SK-N-SH (cell line): ENCODE results near the gene HHIPL1. TPM values are rescaled to one million over a fixed set of nuclear protein-coding genes. Genes with fewer than 3 reads are reported as not detected.

Experiments used
- CTCF ChIA-PET: fragments of 300-600, 350-600 bp; formaldehyde crosslinking; extraction: SDS; loops from one replicate; lab custom pipeline; 2021; lab: Yijun Ruan, JAX
- POLR2A ChIA-PET: fragments of 350-600 bp; sonication (Branson Sonifier 250); formaldehyde crosslinking; extraction: SDS; loops from one replicate; lab custom pipeline; 2020; ENCODE audit warnings: antibody characterized with exemption, inconsistent platforms; lab: Yijun Ruan, JAX
- DNase-seq: peaks from one replicate; pipeline ENCODE4 v3.0.0; 2012
- H2AFZ ChIP-seq: fragments of 200-600 bp; sonication (generic); 2 replicates; pipeline ENCODE4 v1.8.1; 2016; ENCODE audit warnings: antibody characterized with exemption, mild to moderate bottlenecking, low read depth
- H3F3A ChIP-seq: fragments of 200-600 bp; sonication (generic); replicated peaks from 2 replicates; pipeline ENCODE3; 2016; ENCODE audit warnings: antibody characterized with exemption, mild to moderate bottlenecking; ENCODE audit not compliant: insufficient read depth
- H3K27ac ChIP-seq, 2 experiments: fragments of 200-500 bp in 1 of 2; fragments of 200-600 bp in 1 of 2; sonication (Bioruptor generic) in 1 of 2; sonication (generic), shearing (Covaris generic) in 1 of 2; 2 replicates each; pipeline versions ENCODE4 v1.5.1 to v1.6.1; 2014 to 2016; ENCODE audit warnings: low read depth in 2 of 2, inconsistent platforms in 1 of 2, low read length in 1 of 2, mild to moderate bottlenecking in 1 of 2, mixed read lengths in 1 of 2
- H3K27me3 ChIP-seq: fragments of 200-600 bp; sonication (generic), shearing (Covaris generic); 2 replicates; pipeline ENCODE4 v1.6.1; 2016; ENCODE audit warnings: mixed run types; ENCODE audit not compliant: insufficient read depth
- H3K36me3 ChIP-seq, 2 experiments: fragments of 200-500 bp in 1 of 2; fragments of 200-600 bp in 1 of 2; sonication (Bioruptor generic) in 1 of 2; sonication (generic) in 1 of 2; replicated peaks in 1 of 2; 2 replicates each; pipeline versions ENCODE3 to v1.5.1; 2014 to 2016; ENCODE audit warnings: low read length in 1 of 2, mild to moderate bottlenecking in 1 of 2; ENCODE audit not compliant: insufficient read depth in 2 of 2, control insufficient read depth in 1 of 2
- H3K4me1 ChIP-seq, 2 experiments: fragments of 200-500 bp in 1 of 2; fragments of 200-600 bp in 1 of 2; sonication (Bioruptor generic) in 1 of 2; sonication (generic), shearing (Covaris generic) in 1 of 2; 2 replicates each; pipeline versions ENCODE4 v1.5.1 to v1.6.1; 2014 to 2016; ENCODE audit warnings: low read depth in 1 of 2, low read length in 1 of 2, mixed run types in 1 of 2; ENCODE audit not compliant: insufficient read depth in 2 of 2, control insufficient read depth in 1 of 2
- H3K4me2 ChIP-seq: fragments of 200-600 bp; sonication (generic), shearing (Covaris generic); 2 replicates; pipeline ENCODE4 v1.6.1; 2017; ENCODE audit warnings: mixed run types
- H3K4me3 ChIP-seq, 2 experiments: fragments of 200-500 bp in 1 of 2; fragments of 200-600 bp in 1 of 2; sonication (Bioruptor generic) in 1 of 2; sonication (generic), shearing (Covaris generic) in 1 of 2; 2 replicates each; pipeline versions ENCODE4 v1.5.1 to v1.8.1; 2014 to 2016; ENCODE audit warnings: low read depth in 2 of 2, inconsistent platforms in 1 of 2, low read length in 1 of 2, mild to moderate bottlenecking in 1 of 2, mixed read lengths in 1 of 2, moderate library complexity in 1 of 2
- H3K79me2 ChIP-seq: fragments of 200-600 bp; sonication (generic); 2 replicates; pipeline ENCODE4 v1.8.1; 2017; ENCODE audit warnings: mild to moderate bottlenecking; ENCODE audit not compliant: insufficient read depth
- H3K9ac ChIP-seq: fragments of 200-600 bp; sonication (generic); 2 replicates; pipeline ENCODE4 v1.6.1; 2017; ENCODE audit warnings: mixed run types
- H3K9me2 ChIP-seq: fragments of 200-600 bp; sonication (generic); 2 replicates; pipeline ENCODE4 v1.6.1; 2017; ENCODE audit warnings: mixed run types
- H3K9me3 ChIP-seq: fragments of 200-600 bp; sonication (generic); 2 replicates; pipeline ENCODE4 v1.6.1; 2017; ENCODE audit warnings: mixed run types, mild to moderate bottlenecking, moderate library complexity
- H4K20me1 ChIP-seq: fragments of 200-600 bp; sonication (generic); 2 replicates; pipeline ENCODE4 v1.6.1; 2017; ENCODE audit warnings: mild to moderate bottlenecking, mixed run types; ENCODE audit not compliant: insufficient read depth
- CHD2 ChIP-seq: fragments of 150-350 bp; IDR thresholded peaks from 2 replicates; pipeline ENCODE4 v1.6.1; 2018; ENCODE audit warnings: low read length; ENCODE audit not compliant: partially characterized antibody
- ELF1 ChIP-seq: IDR thresholded peaks from 2 replicates; pipeline ENCODE4 v1.4.0; 2012
- EP300 ChIP-seq, 2 experiments: IDR thresholded peaks; 2 replicates each; pipeline versions ENCODE4 v1.4.0 to v1.6.1; 2012; ENCODE audit warnings: borderline replicate concordance in 1 of 2, low read depth in 1 of 2, low read length in 1 of 2
- EZH2phosphoT487 ChIP-seq: fragments of 200-600 bp; sonication (generic); IDR thresholded peaks from 2 replicates; pipeline ENCODE4 v1.6.1; 2017; ENCODE audit warnings: low read depth, mixed run types, mild to moderate bottlenecking, antibody characterized with exemption, moderate library complexity, borderline replicate concordance
- FOXM1 ChIP-seq: IDR thresholded peaks from 2 replicates; pipeline ENCODE4 v1.4.0; 2012; ENCODE audit warnings: low read depth, mild to moderate bottlenecking
- JUND ChIP-seq: IDR thresholded peaks from 2 replicates; pipeline ENCODE4 v1.4.0; 2012
- MEF2A ChIP-seq: IDR thresholded peaks from 2 replicates; pipeline ENCODE4 v1.4.0; 2012; ENCODE audit warnings: low read depth, borderline replicate concordance
- NFIC ChIP-seq: IDR thresholded peaks from 2 replicates; pipeline ENCODE4 v1.4.0; 2012; ENCODE audit warnings: borderline replicate concordance
- RAD21 ChIP-seq: IDR thresholded peaks from 2 replicates; pipeline ENCODE4 v1.6.1; 2012; ENCODE audit warnings: mild to moderate bottlenecking, low read length
- TEAD4 ChIP-seq: IDR thresholded peaks from 2 replicates; pipeline ENCODE4 v1.4.0; 2012; ENCODE audit warnings: mild to moderate bottlenecking, borderline replicate concordance; ENCODE audit not compliant: insufficient read depth
- YY1 ChIP-seq: IDR thresholded peaks from 2 replicates; pipeline ENCODE4 v1.4.0; 2012; ENCODE audit warnings: low read depth, mild to moderate bottlenecking
- WGBS: methylation state at CpG from one replicate; pipeline ENCODE4 v1.1.6; 2017; ENCODE audit warnings: low lambda C conversion rate; 5-methylcytosine and 5-hydroxymethylcytosine counted together
- polyA plus RNA-seq, 3 experiments: library from polyadenylated mRNA; depleted of rRNA; stranded (reverse); fragments of >200 nt; gene quantifications; 2 replicates each; pipeline ENCODE4 v1.2.3, GENCODE V29; 2012
- TF ChIP-seq, protein P1 (sequence below): IDR thresholded peaks from 2 replicates; pipeline ENCODE4 v1.4.0; 2012; ENCODE audit warnings: low read depth
- TF ChIP-seq, protein P2 (sequence below): IDR thresholded peaks from 2 replicates; pipeline ENCODE4 v1.6.1; 2012; ENCODE audit warnings: mild to moderate bottlenecking, low read depth, low read length, moderate library complexity
- TF ChIP-seq, protein P3 (sequence below): fragments of 150-350 bp; IDR thresholded peaks from 2 replicates; pipeline ENCODE4 v1.6.1; 2017; ENCODE audit warnings: antibody characterized with exemption, low read length, low read depth, borderline replicate concordance
- TF ChIP-seq, protein P4 (sequence below): fragments of 150-350 bp; IDR thresholded peaks from 2 replicates; pipeline ENCODE4 v1.6.1; 2016; ENCODE audit warnings: mild to moderate bottlenecking, low read depth, low read length

Gene HHIPL1
- polyA plus RNA-seq, 1 of the 3 experiments (the other 2 are of a cell fraction), result 0.02 TPM

DNA sequence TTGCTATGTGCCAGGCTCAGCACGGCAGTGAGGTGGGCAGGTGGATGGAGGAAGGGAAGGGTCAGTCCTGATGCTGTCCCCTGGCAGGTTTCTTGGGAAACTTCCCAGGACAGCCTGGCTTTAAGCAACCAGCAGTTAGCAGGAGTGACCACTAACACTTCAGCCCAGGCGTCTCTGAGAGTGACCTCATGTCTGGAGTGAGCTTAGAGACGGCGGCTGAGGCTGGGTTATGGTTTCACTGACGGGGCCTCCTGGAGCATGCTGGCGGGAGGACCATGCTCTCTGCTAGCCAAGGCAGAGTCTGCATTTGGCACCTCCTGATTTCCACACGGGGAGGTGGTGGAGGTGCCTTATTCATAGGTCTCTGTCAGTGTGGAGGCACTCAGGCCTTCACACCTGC, 2.5 kb downstream of the HHIPL1 start:
- no peak overlapping the region for H3K4me2 ChIP-seq
- H3K27me3 ChIP-seq, result no peaks in the 10 kb centered on the region
- CTCF ChIA-PET, result no interaction called here
- no peaks in the 10 kb centered on the region for H3K79me2 ChIP-seq
- no peaks in the 10 kb centered on the region for H3F3A ChIP-seq
- no peak overlapping the region for H3K4me3 ChIP-seq
- H3K9me3 ChIP-seq, result no peaks in the 10 kb centered on the region
- no peak overlapping the region for H3K9ac ChIP-seq
- TF ChIP-seq, protein P1, sequence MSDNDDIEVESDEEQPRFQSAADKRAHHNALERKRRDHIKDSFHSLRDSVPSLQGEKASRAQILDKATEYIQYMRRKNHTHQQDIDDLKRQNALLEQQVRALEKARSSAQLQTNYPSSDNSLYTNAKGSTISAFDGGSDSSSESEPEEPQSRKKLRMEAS, result no peak
- no peak for TF ChIP-seq EZH2phosphoT487
- no peak for TF ChIP-seq NFIC
- TF ChIP-seq ELF1, result no peak
- TF ChIP-seq FOXM1, result no peak
- no peak for TF ChIP-seq RAD21
- TF ChIP-seq MEF2A, result no peak
- no peak for TF ChIP-seq TEAD4
- TF ChIP-seq, all 33 proteins: peak for 0
- Histone ChIP-seq H3K9me2 (no peaks in the 10 kb centered on the region), H4K20me1 (no peaks in the 10 kb centered on the region), H3K36me3 (no peaks in the 10 kb centered on the region), H3K4me1 (no peaks in the 10 kb centered on the region; a peak in 1 of 4 replicates), H2AFZ (no peak overlapping the region), H3K27ac (no peak overlapping the region)
- POLR2A ChIA-PET, result no interaction called here
- no peak for DNase-seq
- 90% methylated on average over 5 of the region's 7 CpGs for WGBS

DNA sequence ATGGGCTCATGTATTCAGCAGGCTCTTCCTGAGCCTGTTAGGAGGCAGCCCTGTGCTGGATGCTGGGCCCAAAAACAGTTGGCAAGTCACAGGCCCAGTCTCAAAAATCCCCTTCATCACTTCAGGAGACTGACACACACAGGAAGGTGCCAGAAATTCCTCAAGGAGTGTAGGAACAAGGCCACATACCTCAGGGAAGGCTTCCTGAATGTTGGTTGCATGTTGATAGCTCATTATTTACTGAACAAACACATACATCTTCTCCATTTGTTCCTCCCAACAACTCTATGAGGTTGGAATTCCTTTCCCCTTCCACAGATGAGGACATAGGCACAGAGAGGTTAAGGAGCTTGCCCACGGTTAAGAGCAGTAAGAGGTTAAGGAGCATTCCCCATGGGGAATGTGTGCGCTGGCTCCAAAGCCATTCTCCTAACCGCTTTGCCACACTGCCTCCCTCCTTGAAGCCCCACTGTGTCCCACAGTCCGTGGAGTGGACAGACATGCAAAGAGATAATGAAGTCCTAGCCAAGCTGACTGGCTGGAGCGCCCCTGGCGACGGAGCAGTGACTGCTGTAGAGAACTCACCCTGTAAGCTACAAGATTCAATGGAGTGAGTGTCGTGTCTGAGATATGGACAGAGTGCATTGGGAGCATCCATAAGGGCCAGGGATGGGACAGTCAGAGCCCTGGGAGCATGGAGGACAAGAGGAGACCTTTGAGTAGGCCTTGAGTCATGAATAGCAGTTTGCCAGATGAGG, 3.3 kb downstream of the HHIPL1 start:
- WGBS, result 94% methylated on average over 7 of the region's 8 CpGs
- TF ChIP-seq, protein P2, sequence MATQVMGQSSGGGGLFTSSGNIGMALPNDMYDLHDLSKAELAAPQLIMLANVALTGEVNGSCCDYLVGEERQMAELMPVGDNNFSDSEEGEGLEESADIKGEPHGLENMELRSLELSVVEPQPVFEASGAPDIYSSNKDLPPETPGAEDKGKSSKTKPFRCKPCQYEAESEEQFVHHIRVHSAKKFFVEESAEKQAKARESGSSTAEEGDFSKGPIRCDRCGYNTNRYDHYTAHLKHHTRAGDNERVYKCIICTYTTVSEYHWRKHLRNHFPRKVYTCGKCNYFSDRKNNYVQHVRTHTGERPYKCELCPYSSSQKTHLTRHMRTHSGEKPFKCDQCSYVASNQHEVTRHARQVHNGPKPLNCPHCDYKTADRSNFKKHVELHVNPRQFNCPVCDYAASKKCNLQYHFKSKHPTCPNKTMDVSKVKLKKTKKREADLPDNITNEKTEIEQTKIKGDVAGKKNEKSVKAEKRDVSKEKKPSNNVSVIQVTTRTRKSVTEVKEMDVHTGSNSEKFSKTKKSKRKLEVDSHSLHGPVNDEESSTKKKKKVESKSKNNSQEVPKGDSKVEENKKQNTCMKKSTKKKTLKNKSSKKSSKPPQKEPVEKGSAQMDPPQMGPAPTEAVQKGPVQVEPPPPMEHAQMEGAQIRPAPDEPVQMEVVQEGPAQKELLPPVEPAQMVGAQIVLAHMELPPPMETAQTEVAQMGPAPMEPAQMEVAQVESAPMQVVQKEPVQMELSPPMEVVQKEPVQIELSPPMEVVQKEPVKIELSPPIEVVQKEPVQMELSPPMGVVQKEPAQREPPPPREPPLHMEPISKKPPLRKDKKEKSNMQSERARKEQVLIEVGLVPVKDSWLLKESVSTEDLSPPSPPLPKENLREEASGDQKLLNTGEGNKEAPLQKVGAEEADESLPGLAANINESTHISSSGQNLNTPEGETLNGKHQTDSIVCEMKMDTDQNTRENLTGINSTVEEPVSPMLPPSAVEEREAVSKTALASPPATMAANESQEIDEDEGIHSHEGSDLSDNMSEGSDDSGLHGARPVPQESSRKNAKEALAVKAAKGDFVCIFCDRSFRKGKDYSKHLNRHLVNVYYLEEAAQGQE, result no peak
- TF ChIP-seq YY1, result no peak
- TF ChIP-seq CHD2, result no peak
- TF ChIP-seq, protein P3, sequence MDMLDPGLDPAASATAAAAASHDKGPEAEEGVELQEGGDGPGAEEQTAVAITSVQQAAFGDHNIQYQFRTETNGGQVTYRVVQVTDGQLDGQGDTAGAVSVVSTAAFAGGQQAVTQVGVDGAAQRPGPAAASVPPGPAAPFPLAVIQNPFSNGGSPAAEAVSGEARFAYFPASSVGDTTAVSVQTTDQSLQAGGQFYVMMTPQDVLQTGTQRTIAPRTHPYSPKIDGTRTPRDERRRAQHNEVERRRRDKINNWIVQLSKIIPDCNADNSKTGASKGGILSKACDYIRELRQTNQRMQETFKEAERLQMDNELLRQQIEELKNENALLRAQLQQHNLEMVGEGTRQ, result no peak
- TF ChIP-seq, protein P4, sequence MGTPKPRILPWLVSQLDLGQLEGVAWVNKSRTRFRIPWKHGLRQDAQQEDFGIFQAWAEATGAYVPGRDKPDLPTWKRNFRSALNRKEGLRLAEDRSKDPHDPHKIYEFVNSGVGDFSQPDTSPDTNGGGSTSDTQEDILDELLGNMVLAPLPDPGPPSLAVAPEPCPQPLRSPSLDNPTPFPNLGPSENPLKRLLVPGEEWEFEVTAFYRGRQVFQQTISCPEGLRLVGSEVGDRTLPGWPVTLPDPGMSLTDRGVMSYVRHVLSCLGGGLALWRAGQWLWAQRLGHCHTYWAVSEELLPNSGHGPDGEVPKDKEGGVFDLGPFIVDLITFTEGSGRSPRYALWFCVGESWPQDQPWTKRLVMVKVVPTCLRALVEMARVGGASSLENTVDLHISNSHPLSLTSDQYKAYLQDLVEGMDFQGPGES, result no peak
- TF ChIP-seq EZH2phosphoT487, result no peak
- no peak for TF ChIP-seq MEF2A
- no peak for TF ChIP-seq JUND
- no peak for TF ChIP-seq EP300 (IDR thresholded peaks at IDR 0.05; ENCODE audit: borderline replicate concordance in 1 of 2, low read depth in 1 of 2, low read length in 1 of 2)
- TF ChIP-seq, all 33 proteins: peak for 0
- no peak overlapping the region for H2AFZ ChIP-seq
- H3K9me3 ChIP-seq, result no peaks in the 10 kb centered on the region
- CTCF ChIA-PET, result no interaction called here
- H3K4me3 ChIP-seq, result no peak overlapping the region
- no peaks in the 10 kb centered on the region for H3K27me3 ChIP-seq
- POLR2A ChIA-PET, result no interaction called here
- H3K27ac ChIP-seq, result no peak overlapping the region
- H4K20me1 ChIP-seq, result no peaks in the 10 kb centered on the region
- H3K4me2 ChIP-seq, result no peak overlapping the region
- H3K79me2 ChIP-seq, result no peaks in the 10 kb centered on the region
- no peak overlapping the region for H3K9ac ChIP-seq
- DNase-seq, result no peak
- H3F3A ChIP-seq, result no peaks in the 10 kb centered on the region
- no peaks in the 10 kb centered on the region for H3K9me2 ChIP-seq
- no peaks in the 10 kb centered on the region; a peak in 1 of 4 replicates for H3K4me1 ChIP-seq
- no peaks in the 10 kb centered on the region for H3K36me3 ChIP-seq
